Brain pericyte (primary cell): ENCODE measurements around the gene SLC20A1.
"Not testable (repeated sequence)": the region's sequence is repeated elsewhere in the genome, so short reads cannot be mapped to it uniquely, and the experiment has no call there.

Source experiments
- DNase-seq: peaks from one replicate; pipeline ENCODE4 v3.0.0-alpha.2; 2012; ENCODE audit warnings: low read depth, low spot score

The SLC20A1 gene

DNA sequence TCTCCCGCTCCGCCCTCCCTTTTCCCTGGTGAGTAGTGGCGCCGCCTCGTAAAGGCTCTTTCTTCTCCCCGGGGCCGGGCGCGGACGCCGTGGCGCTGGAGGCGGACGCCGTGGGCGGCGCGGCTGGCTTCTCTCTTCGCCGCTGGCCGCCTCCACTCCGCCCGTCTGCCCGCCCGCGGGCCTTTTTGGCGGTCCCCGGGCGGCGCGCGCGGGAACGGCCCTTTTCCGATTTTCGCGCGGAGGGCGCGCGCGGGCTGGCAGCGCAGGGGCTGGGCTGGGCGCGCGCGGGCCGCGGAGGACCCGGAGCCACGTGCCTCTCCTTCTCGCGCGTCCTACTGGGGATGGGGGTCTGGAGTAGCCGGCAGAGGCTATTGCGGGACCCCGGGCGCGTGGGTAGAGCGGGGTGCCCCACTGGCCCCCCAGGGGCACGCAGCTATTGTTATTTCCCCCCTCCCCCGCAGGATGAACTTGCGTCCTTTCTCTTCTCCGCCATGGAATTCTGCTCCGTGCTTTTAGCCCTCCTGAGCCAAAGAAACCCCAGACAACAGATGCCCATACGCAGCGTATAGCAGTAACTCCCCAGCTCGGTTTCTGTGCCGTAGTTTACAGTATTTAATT lies 472 bp downstream of the SLC20A1 start:
- DNase-seq, result no peak

- no peak for DNase-seq
These were observed 1.3 kb downstream of the SLC20A1 start for GRCh38 chr2:112646791-112647689.

DNA sequence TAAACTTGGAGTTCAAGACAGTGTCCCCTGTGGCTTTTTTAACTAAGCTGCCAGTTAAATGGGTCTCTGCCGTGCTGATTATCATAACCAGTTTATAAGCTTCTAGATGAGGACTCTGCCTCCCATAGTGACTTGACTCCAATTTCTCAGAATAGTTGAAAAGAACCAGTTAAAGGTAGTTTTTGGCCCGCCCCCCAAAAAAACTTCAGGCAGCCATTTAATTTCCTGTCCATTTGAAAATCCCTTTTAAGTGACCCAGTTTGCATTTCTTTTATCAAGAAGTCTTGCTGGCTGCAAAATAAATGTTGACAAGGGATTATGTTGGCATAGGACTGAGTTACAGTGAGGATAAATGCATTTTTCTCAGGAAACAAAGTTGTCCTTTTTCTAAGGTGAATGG lies 2.3 kb downstream of the SLC20A1 start:
- no peak for DNase-seq

DNA sequence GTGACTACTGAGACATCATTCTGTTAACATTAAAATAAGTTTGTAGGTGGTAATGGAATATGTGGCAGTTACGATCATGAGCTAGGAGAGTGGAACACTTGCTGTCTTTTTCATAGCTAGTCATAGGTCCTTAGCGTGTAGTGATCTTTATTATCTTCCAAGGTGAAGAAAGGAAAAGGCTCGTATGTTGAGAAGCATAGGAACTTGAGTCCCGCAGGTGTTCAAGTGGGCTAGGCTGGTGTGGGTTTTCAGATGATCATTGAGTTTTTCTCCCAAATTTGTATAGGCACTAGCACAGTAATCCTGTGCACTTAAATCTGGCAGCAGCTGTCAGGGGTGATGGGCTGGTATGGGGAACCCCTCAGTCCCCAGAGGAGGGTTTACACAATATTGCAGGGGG lies 10.9 kb downstream of the SLC20A1 start:
- DNase-seq, result no peak

- DNase-seq, result no peak
These were observed 12.6 kb downstream of the SLC20A1 start for GRCh38 chr2:112658301-112658700.

DNA sequence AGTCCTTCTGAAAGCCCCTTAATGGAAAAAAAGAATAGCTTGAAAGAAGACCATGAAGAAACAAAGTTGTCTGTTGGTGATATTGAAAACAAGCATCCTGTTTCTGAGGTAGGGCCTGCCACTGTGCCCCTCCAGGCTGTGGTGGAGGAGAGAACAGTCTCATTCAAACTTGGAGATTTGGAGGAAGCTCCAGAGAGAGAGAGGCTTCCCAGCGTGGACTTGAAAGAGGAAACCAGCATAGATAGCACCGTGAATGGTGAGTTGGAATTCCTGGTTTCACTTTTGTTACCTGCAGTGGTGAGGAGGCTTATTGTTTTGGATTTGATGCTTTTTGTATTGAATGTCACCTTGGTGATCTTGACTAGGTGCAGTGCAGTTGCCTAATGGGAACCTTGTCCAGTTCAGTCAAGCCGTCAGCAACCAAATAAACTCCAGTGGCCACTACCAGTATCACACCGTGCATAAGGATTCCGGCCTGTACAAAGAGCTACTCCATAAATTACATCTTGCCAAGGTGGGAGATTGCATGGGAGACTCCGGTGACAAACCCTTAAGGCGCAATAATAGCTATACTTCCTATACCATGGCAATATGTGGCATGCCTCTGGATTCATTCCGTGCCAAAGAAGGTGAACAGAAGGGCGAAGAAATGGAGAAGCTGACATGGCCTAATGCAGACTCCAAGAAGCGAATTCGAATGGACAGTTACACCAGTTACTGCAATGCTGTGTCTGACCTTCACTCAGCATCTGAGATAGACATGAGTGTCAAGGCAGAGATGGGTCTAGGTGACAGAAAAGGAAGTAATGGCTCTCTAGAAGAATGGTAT lies 13.3 kb downstream of the SLC20A1 start:
- DNase-seq, result no peak

DNA sequence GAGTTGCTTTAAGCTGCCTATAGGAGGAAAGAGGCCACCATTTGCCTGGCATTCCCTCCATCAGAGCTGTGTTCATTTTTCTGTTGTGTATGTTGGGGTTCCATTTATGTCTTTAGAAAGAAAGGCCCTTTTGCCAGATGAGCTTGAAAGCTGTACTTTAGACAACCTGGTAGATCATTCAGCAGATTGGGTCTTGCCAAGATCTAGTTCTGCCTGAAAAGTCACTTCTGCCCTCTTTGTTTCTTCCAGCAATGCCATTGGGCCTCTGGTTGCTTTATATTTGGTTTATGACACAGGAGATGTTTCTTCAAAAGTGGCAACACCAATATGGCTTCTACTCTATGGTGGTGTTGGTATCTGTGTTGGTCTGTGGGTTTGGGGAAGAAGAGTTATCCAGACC lies 14.4 kb downstream of the SLC20A1 start:
- DNase-seq, result no peak

GRCh38 chr2:112661656-112662305 lies 16.0 kb downstream of the SLC20A1 start:
- no peak for DNase-seq

GRCh38 chr2:112662704-112663103 lies 17.0 kb downstream of the SLC20A1 start:
- DNase-seq, result no peak

DNA sequence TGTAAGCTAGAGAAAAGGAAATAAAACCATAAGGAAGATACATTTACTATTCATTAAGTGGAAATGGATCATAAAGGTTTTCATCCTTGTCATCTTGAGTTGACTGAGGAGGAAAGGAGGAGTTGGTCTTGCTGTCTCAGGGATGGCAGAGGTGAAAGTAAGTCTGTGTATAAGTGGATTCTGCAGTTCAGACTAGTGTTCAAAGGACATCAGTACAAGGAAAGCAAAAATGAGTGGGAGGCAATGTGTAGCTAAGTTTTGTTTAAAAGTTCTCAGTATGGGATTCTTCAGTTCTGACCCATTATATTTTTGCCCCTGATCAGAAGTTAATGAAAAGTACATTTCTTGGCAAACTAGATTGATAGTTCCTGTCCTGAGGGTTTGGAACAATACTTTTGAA lies 18.9 kb downstream of the SLC20A1 start:
- no peak for DNase-seq

- DNase-seq, result no peak
These were observed 19.5 kb downstream of the SLC20A1 start for GRCh38 chr2:112665113-112665780.

DNA sequence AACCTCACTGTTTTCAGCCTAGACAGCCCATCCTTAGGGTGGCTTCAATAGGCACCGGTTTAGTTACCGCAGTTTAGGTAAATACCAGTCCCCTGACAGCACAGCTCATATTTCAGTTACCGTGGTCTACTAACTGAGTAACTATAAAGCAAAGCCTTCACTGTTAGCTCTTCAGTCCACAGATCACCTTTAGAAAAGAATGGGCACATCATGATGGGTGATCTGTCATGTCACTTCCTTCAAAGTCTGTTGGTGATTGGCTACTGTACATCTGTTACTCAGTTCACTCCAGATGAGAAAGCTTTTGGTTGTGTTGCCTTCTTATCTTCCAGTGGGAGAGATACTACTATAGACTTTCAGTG lies 21.0 kb downstream of the SLC20A1 start:
- no peak for DNase-seq

DNA sequence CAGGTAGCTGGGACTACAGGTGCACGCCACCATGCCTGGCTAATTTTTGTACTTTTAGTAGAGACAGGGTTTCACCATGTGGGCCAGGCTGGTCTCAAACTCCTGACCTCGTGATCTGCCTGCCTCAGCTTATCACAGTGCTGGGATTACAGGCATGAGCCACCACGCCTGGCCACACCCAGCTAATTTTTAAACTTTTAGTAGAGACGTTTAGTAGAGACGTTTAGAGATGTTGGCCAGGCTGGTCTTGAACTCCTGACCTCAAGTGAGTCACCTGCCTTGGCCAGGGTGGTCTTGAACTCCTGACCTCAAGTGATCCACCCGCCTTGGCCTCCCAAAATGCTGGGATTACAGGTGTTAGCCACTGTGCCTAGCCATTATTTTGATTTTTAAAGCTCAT lies 21.8 kb downstream of the SLC20A1 start:
- DNase-seq, result not testable (repeated sequence)

DNA sequence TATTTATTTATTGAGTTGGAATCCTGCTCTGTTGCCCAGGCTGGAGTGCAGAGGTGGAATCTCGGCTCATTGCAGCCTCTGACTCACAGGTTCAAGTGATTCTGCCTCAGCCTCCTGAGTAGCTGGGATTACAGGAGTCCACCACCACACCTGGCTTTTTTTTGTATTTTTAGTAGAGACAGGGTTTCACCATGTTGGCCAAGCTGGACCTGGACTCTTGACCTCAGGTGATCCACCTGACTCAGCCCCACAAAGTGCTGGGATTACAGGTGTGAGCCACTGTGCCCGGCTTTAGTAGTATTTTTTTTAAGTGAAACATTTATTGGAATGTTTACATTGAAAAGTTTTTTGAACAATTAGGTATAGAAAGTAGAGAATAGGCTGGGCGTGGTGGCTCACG lies 23.9 kb downstream of the SLC20A1 start:
- no peak for DNase-seq

DNA sequence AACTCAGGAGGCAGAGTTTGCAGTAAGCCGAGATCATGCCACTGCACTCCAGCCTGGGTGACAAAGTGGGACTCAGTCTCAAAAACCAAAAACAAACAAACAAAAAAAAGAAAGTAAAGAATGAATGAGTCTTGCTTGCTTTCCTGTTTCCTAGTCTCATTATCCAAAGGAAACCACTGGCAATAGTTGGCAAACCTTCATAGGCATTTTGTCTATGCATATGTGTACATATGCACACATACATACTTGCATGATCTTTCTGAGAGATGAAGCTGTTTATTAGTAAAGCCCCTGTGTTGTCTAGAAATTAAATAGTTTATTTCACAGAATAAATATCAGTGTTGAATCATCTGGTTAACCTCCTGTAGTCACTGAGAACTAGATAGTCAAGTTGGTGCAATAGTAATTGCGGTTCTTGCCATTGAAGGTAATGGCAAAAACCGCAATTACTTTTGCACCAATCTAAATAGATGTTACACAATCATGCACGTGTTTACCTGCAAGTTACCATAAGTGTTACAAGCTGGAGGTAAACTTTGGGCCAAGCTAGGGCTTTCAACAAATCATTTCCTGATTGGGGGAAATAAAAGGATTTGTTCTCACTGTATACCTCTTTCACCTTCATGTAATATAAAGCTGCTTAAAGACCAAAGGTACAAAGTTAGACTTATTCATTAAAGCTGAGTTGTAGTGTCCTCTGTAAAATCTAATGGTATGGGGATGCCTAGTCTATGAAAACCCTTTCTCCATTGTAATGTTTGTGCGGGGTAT lies 24.7 kb downstream of the SLC20A1 start:
- no peak for DNase-seq

DNA sequence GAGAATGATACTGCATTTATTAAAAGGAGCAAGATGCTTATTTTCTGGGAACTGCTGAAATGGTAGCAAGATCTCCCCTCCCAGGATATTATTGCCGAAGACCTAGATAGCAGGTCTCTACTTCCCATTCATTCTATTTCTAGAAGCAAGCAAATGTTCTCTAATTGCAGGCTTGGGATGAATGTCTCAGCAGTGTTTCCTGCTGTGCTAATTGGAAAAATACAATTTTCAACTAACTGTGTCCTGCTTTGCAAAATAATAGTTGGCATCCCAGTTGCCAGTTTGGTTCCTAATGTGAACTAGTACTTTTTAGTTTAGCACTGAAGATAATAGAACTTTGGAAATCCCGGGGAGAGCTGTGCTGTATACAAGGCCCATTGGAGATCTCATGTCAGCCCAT lies 26.1 kb downstream of the SLC20A1 start:
- no peak for DNase-seq

GRCh38 chr2:112673008-112673407 lies 27.3 kb downstream of the SLC20A1 start:
- no peak for DNase-seq

DNA sequence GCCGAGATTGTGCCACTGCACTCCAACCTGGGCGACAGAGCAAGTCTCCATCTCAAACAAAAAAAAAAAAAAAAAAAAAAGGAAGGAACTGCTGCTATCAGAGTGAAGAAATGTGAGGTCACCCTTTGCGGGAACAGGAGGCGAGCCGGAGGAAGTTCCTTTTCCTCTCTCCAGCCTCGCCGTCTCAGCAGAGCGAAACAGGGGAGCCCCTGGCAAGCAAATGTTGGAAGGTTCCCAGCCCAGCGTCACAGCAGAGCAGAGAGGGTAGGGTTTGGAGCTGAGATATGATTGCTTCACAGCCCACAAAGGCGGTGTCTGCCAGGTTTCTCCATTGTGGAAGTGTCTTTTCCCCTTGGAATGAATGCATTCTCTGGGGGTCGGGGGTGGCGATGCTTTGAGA lies 28.5 kb downstream of the SLC20A1 start:
- DNase-seq, result no peak

DNA sequence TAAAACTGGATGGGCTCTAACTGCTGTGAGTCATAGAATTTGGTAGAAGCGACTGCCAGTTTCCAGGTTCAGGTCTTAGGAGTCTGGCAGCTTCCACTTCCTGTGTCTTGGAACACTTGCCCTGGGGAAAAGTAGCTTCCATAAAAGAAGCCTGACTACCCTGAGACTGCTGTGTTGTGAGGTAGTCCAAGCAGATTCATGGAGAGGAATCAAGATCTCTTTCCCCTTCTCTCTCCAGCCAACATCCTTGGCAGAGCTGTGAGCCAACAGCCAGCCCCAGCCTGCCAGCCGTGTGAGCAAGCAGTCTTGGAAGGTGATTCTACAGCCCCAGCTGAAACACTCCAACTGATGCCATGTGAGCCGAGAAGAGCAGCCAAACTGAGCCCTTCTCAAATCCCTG lies 33.7 kb downstream of the SLC20A1 start:
- no peak for DNase-seq

DNA sequence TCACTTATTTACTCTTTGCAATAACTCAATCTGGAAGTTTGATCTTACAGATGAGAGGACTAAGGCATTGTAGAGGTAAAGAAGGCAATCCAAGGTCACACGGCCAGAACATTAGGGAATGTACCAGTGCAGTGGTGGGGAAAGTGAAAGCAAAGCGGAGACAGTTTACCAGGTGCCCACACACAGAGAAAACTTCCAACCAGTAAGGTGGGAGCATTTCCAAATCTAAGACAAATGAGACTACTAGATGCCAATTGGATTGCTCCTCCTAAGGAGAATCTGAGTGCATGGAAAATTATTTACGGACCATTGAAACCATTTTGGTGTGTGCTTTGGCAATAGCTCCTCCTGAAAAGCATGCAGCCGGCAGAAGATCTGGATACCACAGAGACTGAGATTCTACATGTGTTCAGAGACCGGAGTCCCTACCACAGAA lies 34.9 kb downstream of the SLC20A1 start:
- no peak for DNase-seq

- no peak for DNase-seq
These were observed 36.4 kb downstream of the SLC20A1 start for GRCh38 chr2:112682101-112682500.
